HUES48 (cell line): ENCODE results near the gene DYNC1I1.

Source experiments
- H3K27ac ChIP-seq: one replicate; pipeline ENCODE4 v1.7.0; 2013; ENCODE audit warnings: low read depth, low read length, inconsistent platforms
- H3K27me3 ChIP-seq: 2 replicates; pipeline ENCODE4 v1.6.1; 2013; ENCODE audit warnings: mild to moderate bottlenecking, low read length; ENCODE audit not compliant: control insufficient read depth, insufficient read depth
- H3K36me3 ChIP-seq: 2 replicates; pipeline ENCODE4 v1.6.1; 2013; ENCODE audit warnings: low read length; ENCODE audit not compliant: control insufficient read depth, insufficient read depth
- H3K4me1 ChIP-seq: 2 replicates; pipeline ENCODE4 v1.6.1; 2013; ENCODE audit warnings: mild to moderate bottlenecking, low read length; ENCODE audit not compliant: control insufficient read depth, insufficient read depth
- H3K4me3 ChIP-seq: 2 replicates; pipeline ENCODE4 v1.5.1; 2013; ENCODE audit warnings: mild to moderate bottlenecking, low read depth, low read length
- H3K9ac ChIP-seq: 2 replicates; pipeline ENCODE4 v1.6.1; 2013; ENCODE audit warnings: mild to moderate bottlenecking, low read depth, low read length, moderate library complexity
- H3K9me3 ChIP-seq: 2 replicates; pipeline ENCODE4 v1.6.1; 2013; ENCODE audit warnings: low read length; ENCODE audit not compliant: control insufficient read depth, insufficient read depth

Gene DYNC1I1

GRCh38 chr7:95817866-95818640, 45.7 kb downstream of the DYNC1I1 start:
- Histone ChIP-seq H3K9ac (no peak overlapping the region), H3K27me3 (no peaks in the 10 kb centered on the region), H3K4me1 (peaks cover 3% of the 10 kb centered on the region; the same call in 1 of the 2 replicates), H3K27ac (no peak overlapping the region), H3K36me3 (no peaks in the 10 kb centered on the region), H3K4me3 (no peak overlapping the region), H3K9me3 (no peaks in the 10 kb centered on the region)

- Histone ChIP-seq H3K4me3 (no peak overlapping the region), H3K27me3 (no peaks in the 10 kb centered on the region), H3K9me3 (no peaks in the 10 kb centered on the region), H3K9ac (no peak overlapping the region), H3K36me3 (no peaks in the 10 kb centered on the region), H3K4me1 (peaks cover 5% of the 10 kb centered on the region; the same call in 1 of the 2 replicates), H3K27ac (no peak overlapping the region)
Observed at GRCh38 chr7:95820778-95821177, 48.4 kb downstream of the DYNC1I1 start.

- H3K36me3 ChIP-seq, result no peaks in the 10 kb centered on the region
- H3K4me3 ChIP-seq, result no peak overlapping the region
- H3K9ac ChIP-seq, result no peak overlapping the region
- no peak overlapping the region for H3K27ac ChIP-seq
- H3K27me3 ChIP-seq, result no peaks in the 10 kb centered on the region
- H3K4me1 ChIP-seq, result peaks cover 8% of the 10 kb centered on the region
- H3K9me3 ChIP-seq, result no peaks in the 10 kb centered on the region
Observed at GRCh38 chr7:95822717-95823116, 50.4 kb downstream of the DYNC1I1 start.

DNA sequence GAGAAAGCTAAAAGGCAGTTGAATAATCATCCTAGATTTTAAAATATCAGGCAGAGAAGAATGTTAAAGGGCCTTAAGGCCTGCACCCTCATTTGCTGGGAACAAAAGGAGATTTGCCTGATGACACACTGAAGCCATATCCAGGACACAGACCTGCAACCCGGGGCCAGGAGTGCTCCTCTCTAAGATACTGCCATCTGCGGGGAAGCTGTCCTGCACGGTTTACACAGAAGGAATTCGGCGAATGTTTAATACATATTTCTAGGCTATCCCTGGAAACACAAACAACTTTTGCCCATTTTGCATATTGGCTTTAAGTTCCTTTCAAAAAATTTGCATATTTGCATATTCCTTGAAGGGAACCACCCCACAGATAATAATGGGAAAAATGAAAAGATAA, 52.3 kb downstream of the DYNC1I1 start:
- no peaks in the 10 kb centered on the region for H3K27me3 ChIP-seq
- no peaks in the 10 kb centered on the region for H3K9me3 ChIP-seq
- H3K27ac ChIP-seq, result no peak overlapping the region
- peaks cover 27% of the 10 kb centered on the region for H3K4me1 ChIP-seq
- H3K9ac ChIP-seq, result no peak overlapping the region
- no peaks in the 10 kb centered on the region for H3K36me3 ChIP-seq
- H3K4me3 ChIP-seq, result no peak overlapping the region

DNA sequence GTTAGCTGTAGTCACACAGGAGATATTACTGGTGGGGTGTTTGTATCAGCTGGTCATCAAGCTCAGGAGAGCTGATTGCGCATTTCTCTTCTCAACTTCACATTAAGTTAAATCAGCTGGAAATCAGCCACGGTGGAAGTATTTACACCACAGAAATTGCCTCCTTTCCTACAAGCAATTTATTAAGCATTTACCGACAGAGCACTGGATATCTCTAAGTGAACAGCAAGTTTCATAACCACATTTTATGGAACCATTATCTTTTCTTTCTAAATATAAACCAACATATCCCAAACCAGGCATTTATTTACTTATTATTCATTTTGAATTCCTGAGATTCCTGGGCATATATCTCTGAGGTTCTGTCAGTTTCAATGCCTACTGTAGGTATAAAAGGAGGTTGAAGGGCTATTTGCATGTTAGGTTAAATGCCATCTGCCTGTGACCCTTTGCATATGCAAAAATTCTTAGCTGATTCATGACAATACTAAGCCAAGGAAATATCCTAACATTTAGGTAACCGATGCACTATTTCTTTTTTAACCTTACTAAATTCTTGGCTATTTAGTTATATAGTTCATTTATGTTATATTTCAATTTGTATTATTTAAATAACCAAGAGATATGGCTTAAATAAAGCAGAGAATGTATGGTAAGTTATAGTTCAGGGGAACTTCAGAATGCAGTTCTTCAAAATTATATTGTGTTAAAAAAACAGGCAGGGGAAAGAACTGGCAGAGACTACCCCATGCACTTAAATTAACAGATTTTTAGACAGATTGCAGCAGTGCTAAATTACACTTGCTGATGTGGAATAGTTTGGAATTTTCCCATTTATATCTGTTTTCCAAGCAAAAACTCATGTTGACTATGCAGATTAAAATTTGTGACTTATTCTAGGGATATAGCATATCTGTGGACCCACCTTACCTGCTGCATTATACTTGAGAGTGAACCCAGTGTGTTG, 56.8 kb downstream of the DYNC1I1 start:
- H3K36me3 ChIP-seq, result no peaks in the 10 kb centered on the region
- H3K27me3 ChIP-seq, result no peaks in the 10 kb centered on the region
- no peaks in the 10 kb centered on the region for H3K9me3 ChIP-seq
- no peak overlapping the region for H3K9ac ChIP-seq
- H3K4me1 ChIP-seq, result peaks cover 29% of the 10 kb centered on the region
- H3K4me3 ChIP-seq, result peak overlapping the region; percentile 18; the same call in 1 of the 2 replicates
- peak overlapping the region; percentile 52 for H3K27ac ChIP-seq

GRCh38 chr7:95840953-95841950, 68.9 kb downstream of the DYNC1I1 start:
- Histone ChIP-seq H3K27me3 (no peaks in the 10 kb centered on the region), H3K4me1 (peaks cover 18% of the 10 kb centered on the region), H3K4me3 (no peak overlapping the region), H3K9me3 (peaks cover 3% of the 10 kb centered on the region; the same call in 1 of the 2 replicates), H3K9ac (no peak overlapping the region), H3K36me3 (no peaks in the 10 kb centered on the region), H3K27ac (peak overlapping the region; percentile 71)

- no peaks in the 10 kb centered on the region for H3K36me3 ChIP-seq
- H3K9me3 ChIP-seq, result no peaks in the 10 kb centered on the region
- no peak overlapping the region for H3K9ac ChIP-seq
- no peak overlapping the region for H3K4me3 ChIP-seq
- H3K27me3 ChIP-seq, result no peaks in the 10 kb centered on the region
- no peak overlapping the region for H3K27ac ChIP-seq
- peaks cover 18% of the 10 kb centered on the region for H3K4me1 ChIP-seq
Observed at GRCh38 chr7:95843286-95843685, 70.9 kb downstream of the DYNC1I1 start.

DNA sequence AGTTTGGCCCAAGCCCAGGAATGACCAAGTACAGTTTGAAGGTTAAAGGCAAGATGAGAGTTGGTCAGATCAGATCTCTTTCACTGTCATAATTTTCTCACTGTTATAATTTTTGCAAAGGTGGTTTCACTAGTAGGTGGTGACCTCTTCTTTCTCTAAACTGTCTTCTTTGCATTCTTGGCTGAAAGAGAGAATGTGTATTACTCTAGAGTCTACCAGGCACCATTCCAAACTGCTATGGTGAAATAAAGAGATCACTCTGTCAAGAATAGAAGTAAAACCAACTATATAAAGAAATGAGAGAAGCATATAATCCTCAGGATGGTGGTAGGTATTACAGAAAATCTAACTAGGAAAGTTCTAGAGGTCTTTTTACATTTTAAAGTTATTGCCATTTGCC, 72.7 kb downstream of the DYNC1I1 start:
- no peaks in the 10 kb centered on the region for H3K36me3 ChIP-seq
- H3K9ac ChIP-seq, result no peak overlapping the region
- H3K27me3 ChIP-seq, result no peaks in the 10 kb centered on the region
- no peak overlapping the region for H3K4me3 ChIP-seq
- H3K27ac ChIP-seq, result no peak overlapping the region
- no peaks in the 10 kb centered on the region for H3K9me3 ChIP-seq
- H3K4me1 ChIP-seq, result peaks cover 18% of the 10 kb centered on the region

- H3K9me3 ChIP-seq, result no peaks in the 10 kb centered on the region
Observed at GRCh38 chr7:95847061-95847460, 74.7 kb downstream of the DYNC1I1 start.

GRCh38 chr7:95859429-95859828, 87.1 kb downstream of the DYNC1I1 start:
- Histone ChIP-seq H3K9me3 (no peaks in the 10 kb centered on the region), H3K4me1 (peaks cover 6% of the 10 kb centered on the region; the same call in 1 of the 2 replicates), H3K27me3 (no peaks in the 10 kb centered on the region), H3K27ac (no peak overlapping the region), H3K4me3 (no peak overlapping the region), H3K9ac (no peak overlapping the region), H3K36me3 (no peaks in the 10 kb centered on the region)

More at GRCh38 chr7:95847061-95847460, 74.7 kb downstream of the DYNC1I1 start:
- Histone ChIP-seq H3K27me3 (no peaks in the 10 kb centered on the region), H3K36me3 (no peaks in the 10 kb centered on the region), H3K27ac (no peak overlapping the region), H3K4me3 (no peak overlapping the region), H3K9ac (no peak overlapping the region), H3K4me1 (peaks cover 9% of the 10 kb centered on the region)
